HG03108 (cell line): Measurements from ENCODE around the gene KLHL30.

Source experiments
- ATAC-seq: cut with Tn5 transposase; IDR thresholded peaks from one replicate; pipeline ENCODE4 v1.9.1; 2021; ENCODE audit warnings: moderate library complexity; ENCODE audit not compliant: unreplicated experiment

The KLHL30 gene

DNA sequence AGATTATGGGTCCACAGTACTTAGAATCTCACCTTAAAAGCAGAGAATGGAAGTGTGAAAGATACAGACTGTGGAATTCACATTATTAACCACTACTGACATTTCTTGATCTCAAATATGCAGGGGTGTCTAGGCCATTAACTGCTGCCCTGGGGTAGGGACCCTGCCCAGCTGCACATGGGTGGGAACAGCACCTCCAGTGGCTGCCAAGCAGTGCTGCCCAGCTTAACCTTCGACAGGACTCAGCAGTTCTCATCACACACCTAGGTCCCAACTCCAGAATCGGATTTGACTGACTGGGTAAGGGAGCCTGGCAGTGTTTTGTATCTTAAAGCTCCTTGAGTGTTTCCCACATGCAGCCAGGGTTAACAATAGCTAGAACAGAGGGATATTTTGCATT lies 35.2 kb downstream of the KLHL30 start:
- ATAC-seq: no peak

- ATAC-seq: no peak
These were observed 35.8 kb downstream of the KLHL30 start for GRCh38 chr2:238174291-238174690.

DNA sequence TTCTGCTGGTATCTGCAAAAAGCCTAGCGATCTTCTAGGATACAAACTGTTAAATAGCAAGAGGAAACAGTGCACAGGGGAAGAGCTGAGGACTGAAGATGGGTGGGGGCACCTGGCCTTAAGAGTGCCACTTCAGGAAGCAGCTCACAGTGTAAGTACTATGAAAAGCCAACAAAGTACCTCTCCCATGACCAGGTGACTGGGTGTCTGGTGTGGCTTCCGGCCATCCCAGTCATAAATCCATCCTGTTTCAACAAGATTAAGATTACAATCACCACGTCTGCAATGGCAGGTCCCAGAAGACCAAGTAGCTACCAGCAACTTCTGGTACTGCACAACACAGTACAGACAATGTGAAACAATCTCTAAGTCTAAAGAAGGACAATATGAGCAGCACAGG lies 36.2 kb downstream of the KLHL30 start:
- no peak for ATAC-seq

- no peak for ATAC-seq
These were observed 38.1 kb downstream of the KLHL30 start for GRCh38 chr2:238176613-238177012.

- ATAC-seq: no peak
These were observed 42.1 kb downstream of the KLHL30 start for GRCh38 chr2:238180554-238180953.

- no peak for ATAC-seq
These were observed 43.9 kb downstream of the KLHL30 start for GRCh38 chr2:238182362-238182761.

DNA sequence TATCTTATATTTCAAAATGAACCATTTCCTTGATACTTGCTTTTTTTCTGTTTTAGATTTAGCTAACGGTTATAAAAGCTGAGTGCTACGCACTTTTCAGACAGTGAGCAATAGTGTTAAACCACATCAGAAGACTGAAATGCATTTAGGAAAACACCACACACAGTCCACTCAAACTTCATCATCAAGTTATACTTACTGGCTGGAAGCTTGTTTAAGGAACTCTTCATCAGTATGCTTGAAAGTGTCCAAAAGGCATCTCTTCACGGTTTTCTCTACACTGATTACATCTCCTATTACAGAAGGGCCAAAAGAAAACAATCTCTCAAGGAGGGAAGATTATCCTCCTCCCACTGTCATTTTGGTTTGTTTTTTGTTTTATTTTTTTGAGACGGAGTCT lies 45.4 kb downstream of the KLHL30 start:
- no peak for ATAC-seq

DNA sequence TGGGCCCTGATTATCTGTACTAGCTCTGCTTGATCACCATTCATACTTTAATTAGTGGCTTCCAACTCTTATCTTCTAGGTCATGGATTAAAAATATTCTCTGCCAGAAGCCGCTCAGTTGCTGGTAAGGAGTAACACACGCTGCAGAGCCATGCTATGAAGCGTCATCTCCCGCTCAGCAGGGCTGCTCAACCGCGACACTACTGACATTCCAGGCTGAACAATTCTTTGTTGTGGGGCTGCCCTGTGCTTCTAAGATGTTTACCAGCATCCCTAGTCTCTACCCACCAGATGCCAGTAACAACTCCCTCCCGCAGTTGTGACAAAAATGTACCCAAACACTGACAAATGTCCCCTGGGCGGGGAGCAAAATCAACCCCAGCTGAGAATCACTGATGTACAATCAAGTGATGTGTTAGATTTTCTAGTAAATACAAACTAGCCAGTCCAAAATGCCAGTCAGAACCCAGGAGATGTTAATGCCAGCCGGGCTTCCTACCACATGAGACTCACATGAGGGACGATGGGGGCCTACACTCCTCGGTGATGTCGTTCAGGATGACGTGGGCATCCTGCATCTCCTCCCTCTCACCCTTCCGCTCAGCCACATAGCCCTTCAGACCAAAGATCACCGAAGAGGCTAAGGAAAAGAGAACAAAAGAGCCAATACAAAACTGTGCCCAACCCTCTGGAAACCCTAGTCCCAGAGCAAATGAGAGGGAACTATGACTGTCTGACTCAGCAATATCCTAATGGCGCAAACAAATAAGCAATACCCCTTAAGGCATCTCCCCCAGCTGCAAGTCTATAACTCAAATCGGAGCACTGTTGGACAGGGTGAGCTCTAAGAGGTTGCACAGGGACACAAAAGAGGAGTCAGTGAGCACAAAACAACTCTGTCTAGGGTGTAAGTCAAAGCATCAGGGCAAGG lies 49.4 kb downstream of the KLHL30 start:
- no peak for ATAC-seq

GRCh38 chr2:238190445-238190844 lies 52.0 kb downstream of the KLHL30 start:
- ATAC-seq: no peak
